ENCODE data around the gene SHFL.

GRCh38 chr19:10086591-10087192 is 575 bp downstream of the SHFL start:
- TF ChIP-seq PPARA (CRISPR knock-in tag; IDR thresholded peaks at IDR 0.05; ENCODE audit: borderline replicate concordance) (no peak), GLIS3 (CRISPR knock-in tag; IDR thresholded peaks at IDR 0.05) (no peak), ARNTL (CRISPR knock-in tag; IDR thresholded peaks at IDR 0.05; ENCODE audit: borderline replicate concordance, low read depth) (no peak), ZNF565 (CRISPR knock-in tag; conservative IDR thresholded peaks at IDR 0.05; ENCODE audit: low read depth) (no peak), CREB5 (CRISPR knock-in tag; IDR thresholded peaks at IDR 0.05; ENCODE audit: low read depth) (no peak), POU6F1 (CRISPR knock-in tag; IDR thresholded peaks at IDR 0.05; ENCODE audit: borderline replicate concordance, low read depth) (no peak)
- TF ChIP-seq, protein P1, sequence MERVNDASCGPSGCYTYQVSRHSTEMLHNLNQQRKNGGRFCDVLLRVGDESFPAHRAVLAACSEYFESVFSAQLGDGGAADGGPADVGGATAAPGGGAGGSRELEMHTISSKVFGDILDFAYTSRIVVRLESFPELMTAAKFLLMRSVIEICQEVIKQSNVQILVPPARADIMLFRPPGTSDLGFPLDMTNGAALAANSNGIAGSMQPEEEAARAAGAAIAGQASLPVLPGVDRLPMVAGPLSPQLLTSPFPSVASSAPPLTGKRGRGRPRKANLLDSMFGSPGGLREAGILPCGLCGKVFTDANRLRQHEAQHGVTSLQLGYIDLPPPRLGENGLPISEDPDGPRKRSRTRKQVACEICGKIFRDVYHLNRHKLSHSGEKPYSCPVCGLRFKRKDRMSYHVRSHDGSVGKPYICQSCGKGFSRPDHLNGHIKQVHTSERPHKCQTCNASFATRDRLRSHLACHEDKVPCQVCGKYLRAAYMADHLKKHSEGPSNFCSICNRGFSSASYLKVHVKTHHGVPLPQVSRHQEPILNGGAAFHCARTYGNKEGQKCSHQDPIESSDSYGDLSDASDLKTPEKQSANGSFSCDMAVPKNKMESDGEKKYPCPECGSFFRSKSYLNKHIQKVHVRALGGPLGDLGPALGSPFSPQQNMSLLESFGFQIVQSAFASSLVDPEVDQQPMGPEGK (CRISPR knock-in tag; IDR thresholded peaks at IDR 0.05; ENCODE audit: borderline replicate concordance), result no peak
